Right atrium auricular region (tissue), 2 donors: ENCODE data around the gene ADGRG7. TPM values are rescaled to one million over a fixed set of nuclear protein-coding genes. Genes with fewer than 3 reads are reported as not detected.

Experiments
- DNase-seq: peaks from one replicate; pipeline ENCODE4 v3.0.0-alpha.2; 2019; ENCODE audit warnings: low spot score
- H3K27ac ChIP-seq, 2 donors: fragments of 200-600 bp; sonication (generic); 1 replicate in 1 of 2; 2 replicates in 1 of 2; pipeline ENCODE4 v1.5.1; 2016 to 2019
- H3K27me3 ChIP-seq, 2 donors: fragments of 200-600 bp; sonication (generic); one replicate each; pipeline versions ENCODE4 v1.5.1 to v1.6.0; 2017 to 2019
- H3K36me3 ChIP-seq: fragments of 200-600 bp; sonication (generic); one replicate; pipeline ENCODE4 v1.5.1; 2016
- H3K4me1 ChIP-seq, 2 donors: fragments of 200-600 bp; sonication (generic); one replicate each; pipeline versions ENCODE4 v1.5.1 to v1.6.0; 2017 to 2019
- H3K4me3 ChIP-seq, 2 donors: fragments of 200-600 bp; sonication (generic); 1 replicate in 1 of 2; 2 replicates in 1 of 2; pipeline ENCODE4 v1.5.1; 2017 to 2019; ENCODE audit warnings: mild to moderate bottlenecking in 1 of 2, moderate library complexity in 1 of 2
- H3K9me3 ChIP-seq, 2 donors: fragments of 200-600 bp; sonication (generic); one replicate each; pipeline ENCODE4 v1.5.1; 2019
- total RNA-seq, 2 donors: library from RNA; depleted of rRNA; stranded (reverse); fragments of >200 nt; gene quantifications; one replicate each; pipeline ENCODE4 v1.1.0, GENCODE V29; 2016
- TF ChIP-seq, protein P1 (sequence below), 2 donors: fragments of 200-600 bp; sonication (generic); IDR thresholded peaks; one replicate each; pipeline ENCODE4 v1.5.1; 2019; ENCODE audit warnings: antibody characterized with exemption in 2 of 2

The ADGRG7 gene
- total RNA-seq, 2 donors from 2014 or later = not detected

DNA sequence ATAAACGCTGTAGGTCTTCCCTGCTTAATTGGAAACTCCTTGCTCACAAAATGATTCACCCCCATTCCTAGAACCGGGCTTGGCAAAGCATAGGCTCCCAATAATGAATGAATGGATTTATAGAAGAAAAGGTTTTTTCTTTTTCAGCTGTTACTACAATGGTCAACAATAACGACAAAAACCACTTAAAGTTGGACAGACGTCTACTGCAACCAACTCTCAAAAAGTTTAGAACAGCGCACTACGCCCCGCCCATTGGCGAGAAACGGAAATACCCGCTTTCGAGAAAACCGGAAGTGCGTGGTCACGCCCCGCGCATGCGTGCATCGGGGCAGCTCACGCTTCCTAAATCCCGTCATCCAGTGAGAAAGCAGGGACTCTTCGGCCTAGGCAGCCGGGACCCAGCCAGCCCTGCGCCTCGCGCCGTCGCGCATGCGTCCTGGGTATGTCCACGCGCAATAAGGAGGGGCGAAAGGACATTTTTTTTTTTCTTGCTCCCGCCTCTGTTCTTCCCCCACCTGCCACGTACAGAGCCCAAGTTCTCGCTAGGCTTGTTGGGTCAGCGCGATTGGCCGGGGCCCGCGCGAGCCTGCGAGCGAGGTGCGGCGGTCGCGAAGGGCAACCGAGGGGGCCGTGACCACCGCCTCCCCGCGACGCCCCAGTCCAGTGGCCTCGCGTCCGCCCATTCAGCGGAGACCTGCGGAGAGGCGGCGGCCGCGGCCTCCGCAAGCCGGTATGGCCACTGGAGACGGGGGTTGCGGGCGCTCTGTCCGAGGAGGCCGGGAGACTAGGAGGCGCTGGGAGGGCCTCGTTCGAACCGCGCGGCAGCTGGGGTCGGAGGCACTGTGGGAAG is 99.8 kb downstream of the ADGRG7 start, which contains the start of gene TFG:
Gene TFG (plus strand): TSS at position 506 of the 853 bp plus-strand sequence. CDS start 4,192 bp downstream, outside the sequence.
- TF ChIP-seq, protein P1, sequence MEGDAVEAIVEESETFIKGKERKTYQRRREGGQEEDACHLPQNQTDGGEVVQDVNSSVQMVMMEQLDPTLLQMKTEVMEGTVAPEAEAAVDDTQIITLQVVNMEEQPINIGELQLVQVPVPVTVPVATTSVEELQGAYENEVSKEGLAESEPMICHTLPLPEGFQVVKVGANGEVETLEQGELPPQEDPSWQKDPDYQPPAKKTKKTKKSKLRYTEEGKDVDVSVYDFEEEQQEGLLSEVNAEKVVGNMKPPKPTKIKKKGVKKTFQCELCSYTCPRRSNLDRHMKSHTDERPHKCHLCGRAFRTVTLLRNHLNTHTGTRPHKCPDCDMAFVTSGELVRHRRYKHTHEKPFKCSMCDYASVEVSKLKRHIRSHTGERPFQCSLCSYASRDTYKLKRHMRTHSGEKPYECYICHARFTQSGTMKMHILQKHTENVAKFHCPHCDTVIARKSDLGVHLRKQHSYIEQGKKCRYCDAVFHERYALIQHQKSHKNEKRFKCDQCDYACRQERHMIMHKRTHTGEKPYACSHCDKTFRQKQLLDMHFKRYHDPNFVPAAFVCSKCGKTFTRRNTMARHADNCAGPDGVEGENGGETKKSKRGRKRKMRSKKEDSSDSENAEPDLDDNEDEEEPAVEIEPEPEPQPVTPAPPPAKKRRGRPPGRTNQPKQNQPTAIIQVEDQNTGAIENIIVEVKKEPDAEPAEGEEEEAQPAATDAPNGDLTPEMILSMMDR (IDR thresholded peaks at IDR 0.05) = no peak
- Histone ChIP-seq H3K27me3 (no peaks in the 10 kb centered on the region), H3K9me3 (no peaks in the 10 kb centered on the region), H3K36me3 (peaks cover 8% of the 10 kb centered on the region), H3K27ac (peak within 1 kb of the TSS; percentile 95 to 99), H3K4me1 (peaks cover 0 to 35% of the 10 kb centered on the region in 2 donors), H3K4me3 (peak within 1 kb of the TSS; percentile 86 to 89)
- DNase-seq = peak; percentile 99

DNA sequence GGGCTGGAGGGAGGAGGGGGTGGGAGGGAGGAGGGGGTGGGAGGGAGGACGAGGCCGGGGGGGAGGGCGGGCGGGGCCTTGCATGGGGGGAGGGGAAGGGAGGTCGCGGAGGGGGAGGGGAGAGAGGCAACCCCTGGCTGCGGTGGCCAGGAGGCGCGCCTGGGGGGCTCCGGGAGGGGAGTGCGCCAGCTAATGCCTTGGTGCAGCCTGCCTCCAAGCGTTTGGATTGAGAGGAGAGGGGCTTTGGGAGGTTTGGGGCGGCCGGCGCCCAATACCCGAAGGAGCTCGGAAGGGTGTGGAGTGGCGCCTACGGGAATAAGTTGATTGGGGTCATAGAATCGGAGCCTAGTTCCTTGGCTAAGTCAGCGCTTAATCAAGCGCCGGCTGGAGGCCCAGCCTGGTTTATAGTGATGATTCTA is 100.5 kb downstream of the ADGRG7 start:
- TF ChIP-seq, protein P1 (IDR thresholded peaks at IDR 0.05) = no peak
- no peak for DNase-seq
- H3K4me1 ChIP-seq = peaks cover 0 to 36% of the 10 kb centered on the region in 2 donors

DNA sequence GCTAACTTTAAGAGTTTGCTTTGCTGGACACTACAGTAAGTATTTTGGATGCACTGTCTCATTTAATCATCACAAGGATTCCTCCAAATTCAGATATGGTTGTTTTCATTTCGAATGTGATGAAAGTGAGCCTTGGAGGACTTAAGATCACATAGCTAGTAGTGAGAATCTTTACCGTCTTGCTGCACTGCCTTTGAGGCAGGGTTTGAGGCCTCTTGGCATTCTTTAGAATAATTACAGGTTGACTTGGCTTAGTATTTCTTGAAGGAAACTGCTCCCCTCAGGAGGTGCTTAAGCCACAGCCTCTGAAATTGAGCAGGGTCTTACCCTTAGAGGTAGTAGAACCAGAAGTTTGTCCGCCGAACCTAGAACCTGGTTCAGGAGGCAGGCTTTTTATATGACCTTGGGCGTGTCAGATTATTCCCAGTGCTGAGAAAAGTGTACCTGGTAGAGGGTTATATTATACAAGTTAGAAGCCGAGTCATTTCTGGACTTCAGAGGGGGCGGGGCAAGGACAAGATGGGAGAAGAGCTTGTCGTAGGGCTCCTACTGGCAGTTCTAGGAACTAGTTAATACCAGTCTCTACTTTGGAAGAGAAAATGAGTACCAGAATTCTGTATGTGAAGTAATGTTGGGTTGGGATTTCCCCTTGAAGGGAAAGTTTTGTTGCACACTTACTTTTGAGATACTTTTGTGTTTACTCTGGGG is 101.0 kb downstream of the ADGRG7 start:
- H3K27me3 ChIP-seq = no peaks in the 10 kb centered on the region
- peak overlapping the region; percentile 86 to 89 for H3K4me3 ChIP-seq
- DNase-seq = no peak
- H3K4me1 ChIP-seq = peaks cover 0 to 42% of the 10 kb centered on the region in 2 donors
- peak overlapping the region; percentile 95 to 99 for H3K27ac ChIP-seq
- no peaks in the 10 kb centered on the region for H3K9me3 ChIP-seq
- H3K36me3 ChIP-seq = peaks cover 20% of the 10 kb centered on the region
- TF ChIP-seq, protein P1 (IDR thresholded peaks at IDR 0.05) = peak in 1 of 2 donors; percentile 12

More for the DNA sequence above, 100.5 kb downstream of the ADGRG7 start:
- Histone ChIP-seq H3K4me3 (peak overlapping the region; percentile 86 to 89), H3K27me3 (no peaks in the 10 kb centered on the region), H3K9me3 (no peaks in the 10 kb centered on the region), H3K36me3 (peaks cover 14% of the 10 kb centered on the region), H3K27ac (peak overlapping the region; percentile 95 to 99)

DNA sequence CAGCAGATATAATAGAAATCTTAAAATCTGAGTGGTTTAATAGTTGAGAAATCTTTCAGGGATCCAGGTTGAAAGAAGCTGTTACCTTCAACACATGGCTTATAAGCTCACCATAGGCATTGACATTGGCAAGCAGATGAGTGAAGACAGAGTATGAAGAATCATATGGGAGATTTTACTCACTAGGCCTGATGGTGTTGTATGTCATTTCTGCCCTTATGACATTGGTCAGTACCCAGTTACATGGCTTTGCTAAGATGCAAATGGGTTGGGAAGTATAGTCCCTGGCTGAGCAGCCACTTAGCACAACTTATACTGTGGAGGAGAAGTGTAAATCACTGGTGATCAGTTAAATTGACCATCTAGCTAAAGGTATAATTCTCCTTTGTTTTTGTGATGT is 105.8 kb downstream of the ADGRG7 start:
- Histone ChIP-seq H3K27ac (no peak overlapping the region), H3K36me3 (peaks cover 38% of the 10 kb centered on the region), H3K4me1 (peaks cover 0 to 51% of the 10 kb centered on the region in 2 donors), H3K4me3 (no peak overlapping the region), H3K27me3 (no peaks in the 10 kb centered on the region), H3K9me3 (no peaks in the 10 kb centered on the region)
- TF ChIP-seq, protein P1 (IDR thresholded peaks at IDR 0.05) = no peak
- no peak for DNase-seq

DNA sequence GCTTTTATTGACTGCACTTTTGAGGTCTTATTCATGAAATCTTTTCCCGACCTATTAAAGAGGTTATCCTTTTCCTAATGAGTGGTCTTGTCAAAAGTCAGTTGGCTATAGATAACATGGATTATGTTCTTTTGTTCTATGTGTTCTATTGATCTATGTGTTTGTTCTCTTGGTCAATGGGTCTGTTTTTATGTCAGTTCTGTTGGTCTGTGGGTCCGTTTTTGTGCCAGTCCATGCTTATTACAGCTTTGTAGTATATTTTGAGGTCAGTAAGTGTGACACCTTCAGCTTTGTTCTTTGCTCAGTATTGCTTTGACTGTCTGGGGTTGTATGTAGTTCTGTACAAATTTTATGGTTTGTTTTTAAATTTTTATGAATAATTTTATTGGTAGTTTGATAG is 107.7 kb downstream of the ADGRG7 start:
- Histone ChIP-seq H3K27me3 (no peaks in the 10 kb centered on the region), H3K9me3 (no peaks in the 10 kb centered on the region), H3K27ac (no peak overlapping the region), H3K4me3 (no peak overlapping the region), H3K4me1 (peaks cover 0 to 32% of the 10 kb centered on the region in 2 donors), H3K36me3 (peaks cover 53% of the 10 kb centered on the region)
- no peak for DNase-seq
- TF ChIP-seq, protein P1 (IDR thresholded peaks at IDR 0.05) = no peak
